Effector memory CD4-positive, alpha-beta T cell (primary cell): Measurements from ENCODE around the gene NHP2.

Experiments
- DNase-seq, 3 donors: peaks; one replicate each; pipeline ENCODE4 v3.0.0-alpha.2; 2020
- H3K27ac ChIP-seq: 2 replicates; pipeline ENCODE4 v1.7.0; 2013; ENCODE audit warnings: mild to moderate bottlenecking, low read length, moderate library complexity; ENCODE audit not compliant: insufficient read depth, poor library complexity, severe bottlenecking
- H3K27me3 ChIP-seq: replicated peaks from 2 replicates; pipeline ENCODE4 v1.7.0; 2013; ENCODE audit warnings: mild to moderate bottlenecking, low read length; ENCODE audit not compliant: insufficient read depth, control insufficient read depth, poor library complexity, severe bottlenecking
- H3K36me3 ChIP-seq: 2 replicates; pipeline ENCODE4 v1.7.0; 2013; ENCODE audit warnings: mild to moderate bottlenecking, low read length, moderate library complexity; ENCODE audit not compliant: control insufficient read depth, insufficient read depth
- H3K4me1 ChIP-seq: 2 replicates; pipeline ENCODE4 v1.7.0; 2013; ENCODE audit warnings: low read length, mild to moderate bottlenecking; ENCODE audit not compliant: control insufficient read depth, insufficient read depth, poor library complexity, severe bottlenecking
- H3K4me3 ChIP-seq: 2 replicates; pipeline ENCODE4 v1.7.0; 2013; ENCODE audit warnings: low read length, low read depth, mild to moderate bottlenecking; ENCODE audit not compliant: insufficient read depth, poor library complexity, severe bottlenecking
- H3K9me3 ChIP-seq: 2 replicates; pipeline ENCODE4 v1.7.0; 2013; ENCODE audit warnings: mild to moderate bottlenecking, low read length, moderate library complexity; ENCODE audit not compliant: control insufficient read depth

The NHP2 gene

DNA sequence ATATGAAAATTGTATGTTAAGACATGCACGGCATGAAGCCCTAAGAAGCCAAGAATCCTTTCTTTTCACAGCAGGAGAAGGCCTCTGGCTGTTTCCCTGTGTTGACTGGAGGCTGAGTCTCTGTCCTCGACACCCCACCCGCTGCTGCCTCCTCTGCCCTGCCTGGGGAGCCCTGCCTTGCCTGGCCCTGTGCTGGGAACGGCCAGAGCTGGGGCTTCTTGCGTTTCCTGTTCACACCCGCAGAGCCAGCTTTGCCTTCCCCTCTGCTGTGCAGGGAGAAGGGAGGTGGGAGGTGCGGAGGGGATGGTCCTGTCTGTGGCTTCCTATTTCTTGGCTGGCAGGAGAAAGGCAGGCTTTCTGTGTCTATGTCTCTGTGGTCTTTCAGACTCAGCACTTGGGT lies 40.3 kb upstream of the NHP2 start:
- Histone ChIP-seq H3K9me3 (no peaks in the 10 kb centered on the region), H3K36me3 (no peaks in the 10 kb centered on the region), H3K4me1 (no peaks in the 10 kb centered on the region), H3K4me3 (no peak overlapping the region), H3K27ac (no peak overlapping the region), H3K27me3 (no peaks in the 10 kb centered on the region)
- DNase-seq: no peak

DNA sequence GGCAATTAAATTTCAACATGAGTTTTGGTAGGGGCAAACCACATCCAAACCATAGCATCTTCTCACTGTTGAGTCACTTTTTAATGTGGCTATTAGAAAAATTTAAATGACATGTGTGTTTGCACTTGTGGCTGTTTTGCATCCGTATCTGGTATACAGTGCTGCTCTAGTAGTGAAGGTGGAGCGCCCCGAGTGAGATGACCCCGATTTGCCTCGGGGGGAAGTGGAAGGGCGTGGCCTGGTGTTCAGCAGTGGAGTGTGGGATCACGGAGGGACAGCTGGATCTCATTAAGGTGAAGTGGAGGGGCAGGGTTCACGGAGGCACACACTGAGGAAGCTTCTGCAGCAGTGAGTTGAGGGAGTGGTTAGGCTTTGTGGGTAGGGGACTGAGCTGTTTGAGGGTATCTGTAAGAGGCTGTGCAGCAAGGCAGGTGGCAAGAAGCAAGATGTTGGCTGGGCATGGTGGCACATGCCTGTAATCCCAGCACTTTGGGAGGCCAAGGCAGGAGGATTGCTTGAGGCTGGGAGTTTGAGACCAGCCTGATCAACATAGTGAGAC lies 39.6 kb upstream of the NHP2 start:
- H3K4me1 ChIP-seq: no peaks in the 10 kb centered on the region
- no peaks in the 10 kb centered on the region for H3K9me3 ChIP-seq
- H3K27ac ChIP-seq: no peak overlapping the region
- no peak for DNase-seq
- H3K27me3 ChIP-seq: no peaks in the 10 kb centered on the region
- H3K4me3 ChIP-seq: no peak overlapping the region
- no peaks in the 10 kb centered on the region for H3K36me3 ChIP-seq

DNA sequence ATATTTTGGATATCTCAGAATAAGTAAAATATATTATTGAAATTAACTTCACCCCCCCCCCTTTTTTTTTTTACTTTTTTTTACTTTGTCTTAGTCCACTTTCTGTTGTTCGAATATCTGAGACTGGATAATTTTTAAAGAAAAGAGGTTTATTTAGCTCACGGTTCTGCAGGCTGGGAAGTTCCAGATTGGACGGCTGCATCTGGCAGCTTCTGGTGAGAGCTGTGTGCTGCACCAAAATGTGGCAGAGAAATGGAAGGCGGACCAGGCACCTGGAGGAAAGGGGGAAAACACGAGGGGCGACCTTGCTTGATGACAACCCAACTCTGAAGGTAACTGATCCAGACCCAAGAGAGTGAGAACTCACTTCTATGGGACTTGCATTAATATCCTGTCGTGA lies 39.1 kb upstream of the NHP2 start:
- no peaks in the 10 kb centered on the region for H3K36me3 ChIP-seq
- no peak overlapping the region for H3K4me3 ChIP-seq
- DNase-seq: no peak
- H3K27me3 ChIP-seq: no peaks in the 10 kb centered on the region
- no peaks in the 10 kb centered on the region for H3K4me1 ChIP-seq
- H3K9me3 ChIP-seq: no peaks in the 10 kb centered on the region
- H3K27ac ChIP-seq: no peak overlapping the region

DNA sequence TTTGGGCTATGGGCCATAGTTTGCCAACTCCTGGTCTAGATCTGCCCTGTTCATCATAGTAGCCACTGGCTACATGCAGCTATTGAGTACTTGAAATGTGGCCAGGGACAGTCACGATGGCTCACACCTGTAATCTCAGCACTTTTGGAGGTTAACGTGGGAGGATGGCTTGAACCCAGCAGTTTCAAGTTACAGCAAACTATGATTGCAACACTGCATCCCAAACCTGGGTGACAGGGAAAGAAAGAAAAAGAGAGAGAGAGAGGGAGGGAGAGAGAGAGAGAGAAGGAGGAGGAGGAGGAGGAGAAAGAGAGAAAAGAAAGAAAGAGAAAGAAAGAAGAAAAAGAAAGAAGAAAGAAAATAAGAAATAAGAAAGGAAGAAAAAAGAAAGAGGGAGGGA lies 38.6 kb upstream of the NHP2 start:
- Histone ChIP-seq H3K9me3 (no peaks in the 10 kb centered on the region), H3K4me1 (no peaks in the 10 kb centered on the region), H3K27ac (no peak overlapping the region), H3K27me3 (no peaks in the 10 kb centered on the region), H3K4me3 (no peak overlapping the region), H3K36me3 (no peaks in the 10 kb centered on the region)
- DNase-seq: no peak

DNA sequence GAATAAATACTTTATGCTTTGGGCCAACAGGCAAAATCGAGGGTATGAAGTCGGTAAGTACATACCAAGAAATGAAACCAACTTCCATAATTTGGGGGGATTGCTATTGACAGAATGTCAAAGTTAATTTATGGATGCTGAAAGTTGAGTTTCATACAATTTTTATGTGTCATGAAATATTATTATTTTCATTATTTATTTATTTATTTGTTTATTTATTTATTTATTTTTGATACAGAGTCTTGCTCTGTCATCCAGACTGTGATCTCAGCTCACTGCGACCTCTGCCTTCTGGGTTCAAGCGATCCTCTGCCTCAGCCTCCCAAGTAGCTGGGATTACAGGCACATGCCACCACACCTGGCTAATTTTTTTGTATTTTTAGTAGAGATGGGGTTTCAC lies 38.0 kb upstream of the NHP2 start:
- Histone ChIP-seq H3K4me1 (no peaks in the 10 kb centered on the region), H3K4me3 (no peak overlapping the region), H3K9me3 (no peaks in the 10 kb centered on the region), H3K27me3 (no peaks in the 10 kb centered on the region), H3K36me3 (no peaks in the 10 kb centered on the region), H3K27ac (no peak overlapping the region)
- no peak for DNase-seq

DNA sequence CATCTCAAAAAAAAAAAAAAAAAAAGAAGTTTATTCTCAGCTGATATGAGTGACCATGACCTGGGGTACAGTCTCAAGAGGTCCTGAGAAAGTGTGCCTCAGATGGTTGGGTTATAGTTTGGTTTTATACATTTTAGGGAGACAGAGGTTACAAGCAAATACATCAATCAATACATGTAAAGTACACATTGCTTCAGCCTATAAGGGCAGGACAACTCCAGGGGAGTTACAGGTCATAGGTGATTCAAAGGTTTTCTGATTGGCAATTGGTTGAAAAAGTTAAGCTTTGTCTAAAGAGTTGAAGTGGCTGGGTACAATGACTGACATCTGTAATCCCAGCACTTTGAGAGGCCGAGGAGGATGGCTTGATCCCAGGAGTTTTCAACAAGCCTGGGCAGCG lies 35.7 kb upstream of the NHP2 start:
- H3K36me3 ChIP-seq: no peaks in the 10 kb centered on the region
- no peaks in the 10 kb centered on the region for H3K9me3 ChIP-seq
- no peak overlapping the region for H3K27ac ChIP-seq
- H3K4me1 ChIP-seq: no peaks in the 10 kb centered on the region
- H3K4me3 ChIP-seq: no peak overlapping the region
- no peak for DNase-seq
- H3K27me3 ChIP-seq: no peaks in the 10 kb centered on the region

DNA sequence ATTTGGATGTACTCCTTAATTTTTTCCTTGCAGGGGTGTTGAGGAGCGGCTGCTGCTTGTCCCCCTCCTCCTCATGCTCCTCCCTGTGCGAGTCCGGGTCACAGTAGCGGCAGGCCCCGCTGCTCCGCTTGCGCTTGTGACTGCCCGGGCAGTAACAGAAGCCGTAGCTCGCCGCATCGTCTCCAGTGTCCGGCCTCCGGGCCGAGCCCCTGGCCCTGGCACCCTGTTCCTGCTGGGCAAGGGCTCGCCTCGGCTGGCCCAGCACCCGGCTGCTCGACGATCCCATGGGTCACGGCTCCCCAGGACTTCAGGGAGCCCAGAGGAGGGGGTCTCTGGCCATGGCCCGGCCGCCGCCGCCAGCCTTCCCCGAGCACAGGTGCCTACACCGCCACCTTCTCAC lies 33.3 kb upstream of the NHP2 start, which contains the start of gene GMCL2:
GMCL2 (minus strand) TSS at position 358 of the 400 bp plus-strand sequence; CDS start at position 286, 72 bp downstream.
- H3K4me1 ChIP-seq: no peaks in the 10 kb centered on the region

DNA sequence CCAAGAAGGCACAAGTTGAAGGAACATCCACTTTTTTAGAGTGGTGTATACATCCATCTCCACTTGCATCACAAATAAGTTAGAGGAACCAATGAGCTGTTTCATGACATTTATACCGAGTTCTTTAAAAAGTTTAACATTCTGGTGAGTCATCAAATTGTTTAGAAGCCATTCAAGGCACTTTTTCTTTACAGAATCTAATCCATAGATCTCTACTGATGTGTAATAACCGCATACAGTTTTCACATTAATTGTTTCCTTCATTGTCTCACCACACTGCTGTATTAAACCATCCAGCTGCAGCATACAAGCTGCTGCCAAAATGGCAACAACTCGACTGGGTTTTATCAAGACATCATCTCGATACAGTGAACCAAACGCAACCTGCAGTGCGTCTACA lies 32.7 kb upstream of the NHP2 start:
- Histone ChIP-seq H3K36me3 (no peaks in the 10 kb centered on the region), H3K27ac (no peak overlapping the region), H3K27me3 (no peaks in the 10 kb centered on the region), H3K4me3 (no peak overlapping the region), H3K4me1 (no peaks in the 10 kb centered on the region), H3K9me3 (no peaks in the 10 kb centered on the region)
- no peak for DNase-seq

More for the DNA sequence above, 33.3 kb upstream of the NHP2 start, which contains the start of gene GMCL2:
- Histone ChIP-seq H3K27me3 (no peaks in the 10 kb centered on the region), H3K27ac (no peak within 1 kb of the TSS), H3K9me3 (no peaks in the 10 kb centered on the region), H3K36me3 (no peaks in the 10 kb centered on the region), H3K4me3 (no peak within 1 kb of the TSS)
- DNase-seq: no peak

DNA sequence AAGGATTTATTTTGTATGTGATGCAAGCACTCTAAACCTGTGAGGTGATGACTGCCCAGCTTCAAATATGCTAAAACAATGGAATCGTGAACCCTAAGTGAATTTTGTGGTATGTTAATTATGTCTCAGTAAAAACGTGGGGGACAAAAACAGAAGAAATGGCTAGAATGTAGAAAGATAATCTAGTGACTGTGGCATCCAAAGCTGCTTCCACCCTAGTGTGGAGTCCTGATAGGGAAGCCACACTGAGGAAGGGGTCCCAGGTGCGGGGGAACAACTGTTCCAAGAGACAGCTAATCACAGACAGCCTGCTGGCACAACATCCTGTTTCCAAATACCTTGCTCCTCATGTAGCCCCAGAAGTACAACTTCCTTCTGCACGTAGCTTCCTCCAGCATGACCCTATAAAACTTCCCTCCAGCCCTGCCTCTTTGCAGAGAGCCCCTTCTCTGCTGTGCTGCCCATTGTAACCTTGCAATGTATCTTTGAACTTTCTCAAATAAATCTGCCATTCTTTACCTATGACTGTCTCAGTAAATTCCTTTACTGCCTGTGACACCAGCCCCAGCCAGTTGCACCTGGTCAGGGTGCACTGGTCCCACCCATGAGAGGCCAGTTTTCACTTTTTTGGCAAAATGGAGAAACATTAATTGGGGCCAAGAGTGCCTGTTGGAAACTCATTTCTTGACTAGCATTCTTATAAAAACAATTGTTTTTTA lies 28.6 kb upstream of the NHP2 start:
- H3K27me3 ChIP-seq: no peaks in the 10 kb centered on the region
- no peaks in the 10 kb centered on the region for H3K4me1 ChIP-seq
- H3K27ac ChIP-seq: no peak overlapping the region
- H3K9me3 ChIP-seq: no peaks in the 10 kb centered on the region
- H3K4me3 ChIP-seq: no peak overlapping the region
- no peaks in the 10 kb centered on the region for H3K36me3 ChIP-seq
- DNase-seq: no peak

DNA sequence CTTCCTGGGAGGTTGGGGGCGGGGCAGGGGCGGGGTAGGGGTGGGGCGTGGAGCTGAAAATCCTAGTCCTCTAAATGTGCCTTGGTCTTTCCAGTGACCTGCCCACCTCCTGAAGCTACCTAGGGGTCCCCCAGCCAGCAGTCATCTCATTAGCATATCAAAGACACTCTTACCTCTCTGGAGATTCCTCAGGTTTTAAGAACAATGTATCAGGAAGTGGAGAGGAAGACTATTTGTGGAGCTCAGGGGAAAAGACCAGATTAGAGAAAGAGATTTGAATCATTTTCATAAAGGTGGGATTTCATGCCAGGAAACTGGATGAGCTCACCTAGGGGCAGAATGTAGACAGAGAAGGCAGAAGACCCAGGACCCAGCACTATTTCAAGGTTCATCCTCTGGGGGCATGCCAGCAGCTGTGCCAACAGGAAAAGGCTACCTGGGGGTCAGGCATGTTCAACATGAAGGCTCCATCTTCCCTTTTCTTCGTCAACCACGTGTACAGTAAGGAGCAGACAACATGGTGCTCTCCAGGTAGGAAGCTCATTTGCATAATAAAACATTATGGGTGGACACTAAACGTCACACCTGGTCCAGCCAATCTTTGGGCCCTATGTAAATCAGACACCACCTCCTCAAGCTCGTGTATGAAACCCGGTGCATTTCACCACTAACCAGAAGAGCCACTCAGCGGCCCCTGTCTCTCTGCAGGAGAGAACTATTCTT lies 26.6 kb upstream of the NHP2 start:
- Histone ChIP-seq H3K9me3 (no peaks in the 10 kb centered on the region), H3K4me3 (no peak overlapping the region), H3K36me3 (no peaks in the 10 kb centered on the region), H3K4me1 (no peaks in the 10 kb centered on the region), H3K27me3 (no peaks in the 10 kb centered on the region), H3K27ac (no peak overlapping the region)
- DNase-seq: no peak
